Mucosa of stomach (tissue), 1 donor: ENCODE data around the gene KMT2E.

Source experiments
- H3K27me3 ChIP-seq: one replicate; pipeline ENCODE4 v1.7.0; 2013; ENCODE audit warnings: mild to moderate bottlenecking, low read length; ENCODE audit not compliant: control insufficient read depth, insufficient read depth
- H3K36me3 ChIP-seq: one replicate; pipeline ENCODE4 v1.7.0; 2013; ENCODE audit warnings: low read length; ENCODE audit not compliant: control insufficient read depth, insufficient read depth
- H3K4me1 ChIP-seq: one replicate; pipeline ENCODE4 v1.7.0; 2013; ENCODE audit warnings: mild to moderate bottlenecking, low read length; ENCODE audit not compliant: control insufficient read depth, insufficient read depth
- H3K4me3 ChIP-seq: one replicate; pipeline ENCODE4 v1.7.0; 2013; ENCODE audit warnings: low read length
- H3K9ac ChIP-seq: one replicate; pipeline ENCODE4 v1.7.0; 2013; ENCODE audit warnings: mild to moderate bottlenecking, low read length, moderate library complexity
- H3K9me3 ChIP-seq: one replicate; pipeline ENCODE4 v1.7.0; 2013; ENCODE audit warnings: mild to moderate bottlenecking, low read length, moderate library complexity; ENCODE audit not compliant: control insufficient read depth
- donor health status: Pancreatic carcinoma.

KMT2E gene

DNA sequence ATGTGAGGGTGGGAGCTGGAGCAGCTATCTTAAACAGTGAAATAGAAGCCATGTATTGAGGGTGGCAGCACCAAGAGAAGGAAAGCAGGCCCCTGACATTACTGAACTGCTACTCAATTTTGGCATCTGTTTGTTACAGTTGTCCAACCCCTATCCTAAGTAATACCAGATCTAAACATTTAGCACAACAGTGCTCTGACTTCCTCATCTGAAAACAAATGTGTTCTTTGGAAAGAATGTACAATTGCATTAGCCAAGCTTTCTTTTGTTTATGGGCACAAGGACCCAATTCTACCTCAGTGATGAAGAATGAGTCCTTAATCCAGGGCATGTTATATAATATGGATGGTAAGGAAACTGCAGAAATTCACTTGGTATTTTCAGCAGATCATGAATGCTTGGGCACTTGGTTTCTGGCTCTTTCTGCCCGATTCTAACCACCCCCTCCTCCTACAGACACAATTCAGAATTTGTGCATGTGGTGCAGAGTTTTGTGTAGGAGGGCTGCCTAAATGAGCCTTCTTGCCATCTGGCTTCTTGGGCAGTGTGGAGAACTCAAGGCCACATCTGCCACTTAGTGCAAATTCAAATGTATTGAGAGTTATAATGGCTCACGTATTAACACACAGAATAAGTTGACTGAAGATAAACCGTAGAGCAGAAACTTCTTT is 36.9 kb upstream of the KMT2E start:
- Histone ChIP-seq H3K9me3 (no peaks in the 10 kb centered on the region), H3K4me1 (peaks cover 62% of the 10 kb centered on the region), H3K27me3 (no peaks in the 10 kb centered on the region), H3K36me3 (no peaks in the 10 kb centered on the region), H3K9ac (no peak overlapping the region), H3K4me3 (no peak overlapping the region)

DNA sequence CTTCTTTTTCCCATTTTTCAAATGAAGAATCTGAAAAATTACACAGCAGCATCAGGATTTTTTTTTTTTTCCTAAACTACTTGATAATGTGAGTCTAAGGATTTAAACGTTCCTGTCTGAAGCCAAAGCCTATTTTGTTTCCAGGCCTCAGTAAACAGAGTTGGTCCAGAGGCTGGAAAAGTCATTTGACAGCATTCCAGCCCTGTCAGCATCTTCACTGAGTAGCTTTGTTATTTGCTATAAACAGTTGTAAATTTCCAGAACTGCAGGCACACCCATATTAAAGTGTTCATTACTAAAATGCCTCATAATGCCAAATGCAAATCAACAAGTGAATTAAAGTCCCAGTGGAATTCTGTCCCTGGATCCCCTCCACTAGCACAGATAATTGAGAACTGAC is 35.5 kb upstream of the KMT2E start:
- no peaks in the 10 kb centered on the region for H3K36me3 ChIP-seq
- H3K4me3 ChIP-seq = no peak overlapping the region
- H3K9me3 ChIP-seq = no peaks in the 10 kb centered on the region
- no peaks in the 10 kb centered on the region for H3K27me3 ChIP-seq
- H3K9ac ChIP-seq = no peak overlapping the region
- peaks cover 63% of the 10 kb centered on the region for H3K4me1 ChIP-seq

DNA sequence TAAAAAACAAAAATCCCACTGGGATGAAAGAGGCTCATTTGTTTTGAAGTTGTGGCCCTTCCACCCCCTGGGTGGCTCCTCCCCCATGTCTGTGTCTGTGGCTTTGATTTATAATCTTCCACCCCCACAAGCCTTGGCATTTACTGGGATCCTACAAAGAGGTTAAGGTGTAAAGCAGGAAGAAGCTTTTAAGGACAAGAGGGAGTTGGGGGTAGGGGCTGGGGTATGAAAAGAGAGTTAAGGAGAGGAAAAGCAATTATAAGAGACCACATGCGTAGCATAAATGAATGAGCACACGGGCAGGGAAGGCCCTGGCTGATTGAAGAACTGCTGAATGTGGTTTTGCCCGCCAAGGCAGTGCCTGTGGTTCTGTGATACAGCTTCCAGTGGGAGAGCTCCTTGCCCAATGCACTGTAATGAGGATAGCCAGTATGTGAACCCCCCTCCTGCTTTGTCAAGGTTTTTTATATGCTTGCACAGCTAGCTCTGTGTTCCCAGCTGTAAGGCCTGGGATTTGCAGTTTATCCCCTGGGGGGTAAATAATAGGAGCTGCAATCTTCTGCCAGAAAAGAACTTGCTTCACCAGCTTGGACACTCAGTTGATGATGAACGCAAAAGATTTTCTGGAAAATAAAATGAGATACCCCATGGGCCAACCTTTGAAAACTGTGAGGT is 34.7 kb upstream of the KMT2E start:
- Histone ChIP-seq H3K9me3 (no peaks in the 10 kb centered on the region), H3K36me3 (no peaks in the 10 kb centered on the region), H3K9ac (peak overlapping the region; percentile 23), H3K4me1 (peaks cover 58% of the 10 kb centered on the region), H3K4me3 (no peak overlapping the region), H3K27me3 (no peaks in the 10 kb centered on the region)

DNA sequence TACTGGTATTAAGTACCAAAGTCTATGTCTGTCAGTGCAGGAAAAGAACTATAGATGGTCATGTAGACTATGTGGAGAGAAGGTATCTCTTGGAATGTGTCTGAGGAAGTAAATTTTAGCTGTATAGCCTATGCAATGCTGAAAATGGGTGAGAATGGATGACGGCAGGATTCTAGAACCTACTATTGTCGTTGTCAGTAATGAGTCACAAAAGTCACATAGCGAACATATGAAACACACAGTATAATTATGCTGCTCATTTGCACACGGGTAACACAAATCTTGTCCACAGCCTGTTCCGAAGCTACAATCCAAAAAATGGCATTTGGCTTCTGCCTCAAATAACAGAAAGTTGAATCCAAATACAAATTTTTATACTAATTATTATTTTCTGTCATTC is 33.6 kb upstream of the KMT2E start:
- peaks cover 66% of the 10 kb centered on the region for H3K4me1 ChIP-seq
- H3K36me3 ChIP-seq = no peaks in the 10 kb centered on the region
- no peaks in the 10 kb centered on the region for H3K27me3 ChIP-seq
- H3K4me3 ChIP-seq = no peak overlapping the region
- H3K9me3 ChIP-seq = no peaks in the 10 kb centered on the region
- peak overlapping the region; percentile 23 for H3K9ac ChIP-seq

- Histone ChIP-seq H3K27me3 (no peaks in the 10 kb centered on the region), H3K9ac (no peak overlapping the region), H3K9me3 (no peaks in the 10 kb centered on the region), H3K4me1 (peaks cover 66% of the 10 kb centered on the region), H3K36me3 (no peaks in the 10 kb centered on the region), H3K4me3 (no peak overlapping the region)
Measured at GRCh38 chr7:104980841-104981671, 32.9 kb upstream of the KMT2E start.

DNA sequence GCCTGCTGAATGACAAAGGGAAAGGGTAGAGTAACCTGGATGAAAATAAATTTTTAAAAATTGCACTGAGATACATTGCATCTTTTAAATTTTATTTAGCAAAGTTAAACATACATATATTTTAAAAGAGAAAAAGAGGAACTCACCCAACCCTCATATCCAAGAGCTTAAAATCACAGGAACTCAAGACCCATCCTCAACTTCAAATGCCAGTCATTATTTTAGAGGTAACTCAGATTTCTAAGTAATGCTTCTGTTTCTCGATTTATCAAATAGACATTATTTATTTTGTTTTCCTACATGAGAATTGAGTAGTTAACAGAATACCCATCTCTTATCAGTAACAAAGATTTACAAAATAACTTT is 32.4 kb upstream of the KMT2E start:
- Histone ChIP-seq H3K4me1 (peaks cover 65% of the 10 kb centered on the region), H3K9ac (no peak overlapping the region), H3K4me3 (no peak overlapping the region), H3K36me3 (no peaks in the 10 kb centered on the region), H3K27me3 (no peaks in the 10 kb centered on the region), H3K9me3 (no peaks in the 10 kb centered on the region)

DNA sequence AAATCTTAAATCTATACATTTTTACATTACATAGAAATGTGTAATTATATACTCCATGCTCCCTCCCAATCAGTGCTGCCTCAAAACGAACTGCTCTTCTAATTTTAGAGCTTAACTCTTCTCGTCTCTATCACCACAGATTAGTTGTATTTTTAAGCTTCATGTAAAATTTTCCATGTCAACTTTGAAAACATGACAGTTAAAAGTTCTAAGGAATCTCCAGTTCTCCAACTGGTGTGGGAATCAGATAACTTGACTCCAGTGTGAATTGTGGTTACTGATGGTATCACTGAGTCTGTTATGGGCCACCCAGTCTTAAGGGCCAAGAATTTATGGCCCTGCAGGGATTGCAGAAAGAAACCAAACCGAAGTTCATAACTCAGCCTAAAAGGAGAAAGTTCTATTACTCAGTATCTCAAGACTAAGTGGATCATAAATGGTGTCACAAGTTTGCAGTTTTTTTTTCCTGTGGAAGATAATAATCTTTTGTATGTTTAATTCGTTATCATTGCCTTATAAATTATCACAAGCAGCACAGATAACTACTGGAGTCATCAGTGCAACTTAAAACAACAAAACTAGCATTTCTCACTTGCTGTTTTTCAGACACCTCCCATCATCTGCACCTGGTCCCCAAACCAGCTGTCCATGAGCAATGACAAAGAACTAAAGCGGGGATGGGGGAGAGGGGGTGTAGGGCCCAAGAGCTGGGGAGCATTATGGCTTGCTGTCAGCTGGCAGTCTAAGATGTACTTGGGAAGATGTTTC is 31.5 kb upstream of the KMT2E start:
- no peak overlapping the region for H3K4me3 ChIP-seq
- H3K9ac ChIP-seq = peak overlapping the region; percentile 95
- H3K4me1 ChIP-seq = peaks cover 63% of the 10 kb centered on the region

DNA sequence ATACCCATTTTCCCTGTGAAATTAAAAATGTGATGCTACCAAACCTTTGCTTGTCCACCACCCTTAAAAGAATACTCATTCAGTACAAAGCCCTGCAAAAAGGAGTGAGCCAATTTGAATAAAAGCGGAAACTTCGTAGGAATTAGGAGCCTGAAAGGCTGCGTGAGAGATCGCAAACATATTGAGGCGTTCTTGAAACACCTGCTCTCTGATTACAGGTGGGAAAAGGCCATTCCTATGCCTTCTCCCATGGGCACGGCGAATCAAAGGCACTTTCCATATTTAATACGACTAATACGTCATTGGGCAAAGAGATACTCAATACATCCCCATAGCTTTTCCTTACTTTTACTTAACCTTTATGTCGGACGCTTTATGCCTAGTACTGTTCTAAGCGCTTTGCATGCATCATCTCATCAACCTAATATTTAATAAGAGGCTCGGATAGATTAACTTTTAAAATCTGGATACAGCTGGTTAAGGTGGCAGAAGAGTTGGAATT is 30.9 kb upstream of the KMT2E start:
- Histone ChIP-seq H3K9ac (peak overlapping the region; percentile 95), H3K9me3 (no peaks in the 10 kb centered on the region), H3K4me3 (peak overlapping the region; percentile 90), H3K36me3 (no peaks in the 10 kb centered on the region), H3K4me1 (peaks cover 64% of the 10 kb centered on the region), H3K27me3 (no peaks in the 10 kb centered on the region)

More for the DNA sequence above, 31.5 kb upstream of the KMT2E start:
- no peaks in the 10 kb centered on the region for H3K36me3 ChIP-seq
- H3K27me3 ChIP-seq = no peaks in the 10 kb centered on the region
- no peaks in the 10 kb centered on the region for H3K9me3 ChIP-seq

DNA sequence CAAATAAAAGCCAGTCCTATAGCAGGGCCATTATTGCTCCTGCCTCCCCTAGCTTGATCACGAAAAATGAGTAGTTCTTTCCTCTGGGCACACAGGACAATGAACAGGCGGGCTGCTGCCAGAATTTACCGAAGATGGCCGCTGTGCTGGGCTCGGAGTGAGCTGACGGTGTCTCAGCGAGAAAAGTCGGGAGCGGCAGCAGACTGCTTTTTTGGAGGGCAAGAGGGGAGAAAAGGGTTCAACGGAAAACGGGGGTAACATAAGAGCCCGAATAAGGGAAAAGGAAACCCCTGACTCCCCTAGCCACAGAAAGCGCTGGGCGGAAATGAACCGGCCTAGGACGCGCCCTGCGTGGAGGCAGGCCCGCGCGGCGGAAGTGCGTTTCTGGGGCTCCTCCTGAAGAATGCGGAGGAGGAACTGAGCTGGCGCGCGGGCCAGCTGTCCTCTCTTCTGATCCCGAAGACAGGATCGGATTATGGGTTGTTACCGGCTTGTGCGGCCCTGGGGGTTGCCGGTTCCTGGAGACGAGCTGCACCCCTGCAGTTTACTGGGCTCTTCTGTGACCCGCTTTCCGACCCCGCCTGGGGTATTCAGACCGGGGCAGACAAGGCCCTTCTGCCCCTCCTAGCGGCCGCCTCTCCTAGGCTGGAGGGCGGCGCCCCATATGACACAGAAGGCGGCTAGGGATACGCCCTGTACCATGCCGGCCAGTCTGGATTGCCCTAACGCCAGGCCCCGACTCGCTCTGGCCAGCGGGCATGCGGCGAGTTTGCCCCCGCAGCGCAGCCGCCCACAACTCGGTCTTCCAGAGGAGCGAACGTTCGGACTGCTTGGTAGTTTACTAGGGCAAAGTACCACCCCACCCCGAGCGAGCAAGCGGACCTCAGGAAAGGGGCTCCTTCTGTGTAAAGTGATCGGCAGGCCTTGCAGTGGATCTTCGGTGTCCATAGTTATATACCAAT is 30.1 kb upstream of the KMT2E start:
- H3K36me3 ChIP-seq = no peaks in the 10 kb centered on the region
- no peaks in the 10 kb centered on the region for H3K9me3 ChIP-seq
- no peaks in the 10 kb centered on the region for H3K27me3 ChIP-seq
- H3K9ac ChIP-seq = peak overlapping the region; percentile 95
- peak overlapping the region; percentile 90 for H3K4me3 ChIP-seq
- H3K4me1 ChIP-seq = peaks cover 67% of the 10 kb centered on the region

- H3K4me1 ChIP-seq = peaks cover 59% of the 10 kb centered on the region
- peak overlapping the region; percentile 90 for H3K4me3 ChIP-seq
- H3K27me3 ChIP-seq = no peaks in the 10 kb centered on the region
- H3K9me3 ChIP-seq = no peaks in the 10 kb centered on the region
- H3K9ac ChIP-seq = peak overlapping the region; percentile 95
- no peaks in the 10 kb centered on the region for H3K36me3 ChIP-seq
Measured at GRCh38 chr7:104984585-104985258, 29.3 kb upstream of the KMT2E start.
